ENCODE data around the gene USP12. TPM values are rescaled to one million over a fixed set of nuclear protein-coding genes. Genes with fewer than 3 reads are reported as not detected.

Gene USP12
- total RNA-seq, 6 donors from 2014 or later, result 11.9 to 78.8 (median 30.5) TPM

GRCh38 chr13:27177852-27178251, 6.2 kb upstream of the USP12 start:
- ATAC-seq (ENCODE audit: low FRiP score in 2 of 2), result no peak
- no peaks in the 10 kb centered on the region for H3K27me3 ChIP-seq

DNA sequence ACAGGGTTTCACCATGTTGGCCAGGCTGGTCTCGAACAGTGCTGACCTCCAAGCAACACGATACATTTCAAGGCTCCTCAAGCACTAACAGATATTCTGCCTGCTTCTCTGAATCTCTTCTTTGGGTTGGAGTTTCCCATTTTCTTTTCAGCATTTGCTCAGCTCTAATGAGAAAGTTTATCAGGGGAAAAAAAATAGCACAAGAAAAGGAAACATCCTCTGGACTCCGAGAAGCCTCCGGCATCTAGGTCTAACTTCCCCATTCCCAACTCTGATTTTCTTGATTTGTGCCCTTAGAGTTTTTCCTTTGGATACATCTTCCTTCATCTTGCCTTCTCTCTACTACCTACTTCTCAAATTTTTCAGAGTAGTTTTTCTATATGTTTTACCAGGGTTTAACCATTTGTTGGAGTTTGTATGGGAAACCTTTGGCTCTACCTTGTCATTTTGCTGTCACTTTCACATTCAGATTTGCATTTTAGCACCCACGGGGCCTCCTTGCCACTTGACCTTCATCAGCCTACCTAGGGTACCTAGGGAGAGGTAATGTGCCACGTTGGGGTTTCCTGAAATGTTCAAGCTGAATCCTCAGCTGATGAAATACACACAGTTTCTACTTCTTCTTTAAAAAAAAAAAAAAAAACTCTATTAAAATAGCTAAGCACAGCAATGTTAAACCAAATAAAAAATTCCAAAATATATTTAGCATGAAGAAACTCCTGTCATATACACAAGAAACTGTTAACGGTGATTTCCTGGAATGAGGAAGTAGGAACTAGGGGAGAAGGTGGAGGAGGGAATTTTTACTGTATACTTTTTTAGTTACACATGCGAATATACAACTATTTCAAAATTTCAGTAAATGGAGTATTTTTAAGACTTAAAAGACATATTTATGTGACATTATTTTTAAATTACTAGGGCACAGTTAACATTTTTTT, 5.1 kb upstream of the USP12 start:
- WGBS, 2 donors, result 48 to 68% methylated on average over 8 of the region's 8 CpGs
- Histone ChIP-seq H3K4me1 (peaks cover 0 to 16% (median 7%) of the 10 kb centered on the region in 4 donors), H3K4me3 (no peak overlapping the region), H3K27me3 (no peaks in the 10 kb centered on the region), H3K36me3 (no peaks in the 10 kb centered on the region), H3K9me3 (no peaks in the 10 kb centered on the region), H3K27ac (no peak overlapping the region)
- no peak for ATAC-seq (ENCODE audit: low FRiP score in 2 of 2)
- no peak for TF ChIP-seq POLR2A (IDR thresholded peaks at IDR 0.05)
- no peak for TF ChIP-seq POLR2AphosphoS5 (IDR thresholded peaks at IDR 0.05)
- TF ChIP-seq CTCF (IDR thresholded peaks at IDR 0.05), result no peak
- DNase-seq, result no peak

More at GRCh38 chr13:27177852-27178251, 6.2 kb upstream of the USP12 start:
- TF ChIP-seq CTCF (IDR thresholded peaks at IDR 0.05) (peak in 2 of 6 experiments; percentile 6 to 7), EP300 (IDR thresholded peaks at IDR 0.05) (no peak), POLR2AphosphoS5 (IDR thresholded peaks at IDR 0.05) (no peak), POLR2A (IDR thresholded peaks at IDR 0.05) (no peak)
- Histone ChIP-seq H3K36me3 (no peaks in the 10 kb centered on the region), H3K4me3 (no peak overlapping the region), H3K4me1 (peaks cover 0 to 12% (median 7%) of the 10 kb centered on the region in 4 donors), H3K9me3 (no peaks in the 10 kb centered on the region), H3K27ac (no peak overlapping the region)
- WGBS, 2 donors, result 57 to 58% methylated on average over 3 of the region's 3 CpGs
- no peak for DNase-seq

DNA sequence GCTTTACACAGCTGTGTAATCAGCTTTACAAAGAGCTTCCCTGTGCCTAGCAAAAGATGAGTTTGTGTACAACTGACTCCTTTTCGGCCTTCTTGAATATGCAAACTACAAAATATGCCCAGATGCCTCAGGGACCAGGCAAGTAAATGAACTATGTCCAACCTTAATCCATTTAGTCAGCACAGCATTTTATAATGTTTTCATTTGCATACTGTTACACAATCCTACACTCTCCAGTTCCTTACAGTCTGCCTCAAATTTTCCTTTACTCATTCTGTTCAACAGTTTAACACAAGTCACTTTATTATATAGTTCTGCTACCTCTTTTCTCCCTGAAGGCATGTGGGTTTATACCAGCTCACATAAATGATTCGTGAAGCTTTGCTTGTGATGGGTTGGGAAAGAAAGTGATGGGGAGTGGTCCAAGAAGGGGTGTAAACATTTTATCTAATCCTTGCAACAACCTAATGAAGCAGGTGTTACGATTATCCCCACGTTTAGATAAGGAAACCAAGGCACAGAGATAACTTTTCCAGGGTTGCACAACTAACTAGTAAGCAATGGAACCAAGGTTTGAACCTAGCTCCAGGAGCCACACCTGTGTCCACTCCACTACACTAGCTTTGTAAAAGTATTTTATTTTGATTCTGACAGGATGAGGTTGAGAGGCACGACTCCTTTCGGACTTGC, 3.3 kb upstream of the USP12 start:
- Histone ChIP-seq H3K27me3 (no peaks in the 10 kb centered on the region), H3K36me3 (no peaks in the 10 kb centered on the region), H3K9me3 (no peaks in the 10 kb centered on the region), H3K4me3 (no peak overlapping the region), H3K4me1 (peaks cover 4 to 19% (median 9%) of the 10 kb centered on the region in 4 donors), H3K27ac (no peak overlapping the region)
- WGBS, 2 donors, result 71 to 78% methylated on average over 6 of the region's 6 CpGs
- ATAC-seq (ENCODE audit: low FRiP score in 2 of 2) (no peak), DNase-seq (no peak)
- no peak for TF ChIP-seq EP300 (IDR thresholded peaks at IDR 0.05)
- TF ChIP-seq POLR2A (IDR thresholded peaks at IDR 0.05), result no peak
- no peak for TF ChIP-seq CTCF (IDR thresholded peaks at IDR 0.05)
- TF ChIP-seq POLR2AphosphoS5 (IDR thresholded peaks at IDR 0.05), result no peak

DNA sequence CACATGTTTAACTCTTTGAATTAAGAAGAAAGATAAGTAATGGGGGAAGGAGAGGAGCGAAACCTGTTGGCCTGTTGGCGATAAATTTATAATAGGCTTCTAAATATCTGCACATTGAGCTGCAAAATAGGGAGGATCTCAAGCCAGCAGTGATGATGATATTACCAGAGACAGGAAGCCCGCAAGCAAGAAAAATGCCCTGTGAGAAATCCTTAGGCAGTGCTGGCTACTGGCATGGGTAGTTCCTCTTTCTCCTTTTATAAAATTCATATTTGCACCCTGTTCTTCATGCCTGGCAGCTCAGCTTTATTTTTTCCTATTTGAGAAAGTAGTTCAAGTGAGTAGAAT, 858 bp upstream of the USP12 start:
- Histone ChIP-seq H3K9me3 (no peaks in the 10 kb centered on the region), H3K4me3 (peak overlapping the region in 3 of 4 donors; percentile 86 to 93 (median 90)), H3K27ac (peak overlapping the region; percentile 91 to 99 (median 95)), H3K4me1 (peaks cover 27 to 36% (median 28%) of the 10 kb centered on the region in 4 donors), H3K27me3 (no peaks in the 10 kb centered on the region), H3K36me3 (no peaks in the 10 kb centered on the region)
- TF ChIP-seq CTCF (IDR thresholded peaks at IDR 0.05) (no peak), POLR2AphosphoS5 (IDR thresholded peaks at IDR 0.05) (no peak), EP300 (IDR thresholded peaks at IDR 0.05) (no peak), POLR2A (IDR thresholded peaks at IDR 0.05) (no peak)
- peak in 1 of 2 donors; percentile 23 for ATAC-seq (ENCODE audit: low FRiP score in 2 of 2)
- WGBS, 2 donors, result 28% methylated on average over 3 of the region's 3 CpGs
- no peak for DNase-seq
